ENCODE results near the gene PRKCA.

DNA sequence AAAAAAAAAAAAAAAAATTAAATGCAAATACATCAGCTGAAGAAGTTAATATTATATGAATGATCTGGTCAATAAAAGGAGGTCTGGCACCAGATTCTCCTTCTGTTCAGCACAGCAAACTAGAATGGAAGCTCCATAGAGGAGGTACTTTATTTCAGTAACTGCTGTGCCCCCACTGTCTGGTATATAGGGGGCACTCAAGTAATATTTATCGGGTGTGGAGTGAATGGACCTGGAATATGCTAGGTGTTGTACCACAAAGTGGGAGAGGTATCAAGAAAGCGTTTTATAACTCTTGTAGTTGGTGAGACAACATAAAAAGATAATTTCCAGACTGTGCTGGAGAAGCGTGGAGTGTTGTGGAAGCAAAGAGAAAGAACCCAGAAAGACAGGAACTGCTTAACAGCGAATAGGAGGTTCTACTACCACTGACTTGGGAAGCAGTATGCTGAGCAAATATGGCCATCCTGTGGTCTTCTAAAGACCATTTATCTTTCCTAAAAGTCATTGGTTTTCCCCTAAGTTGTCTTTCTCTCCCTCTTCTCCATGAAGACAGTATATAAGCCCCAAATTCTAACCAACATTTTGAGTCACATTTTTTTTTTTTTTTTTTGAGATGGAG, 12.2 kb upstream of the PRKCA start:
- no peak for TF ChIP-seq POLR2A (IDR thresholded peaks at IDR 0.05)
- TF ChIP-seq, protein P1, sequence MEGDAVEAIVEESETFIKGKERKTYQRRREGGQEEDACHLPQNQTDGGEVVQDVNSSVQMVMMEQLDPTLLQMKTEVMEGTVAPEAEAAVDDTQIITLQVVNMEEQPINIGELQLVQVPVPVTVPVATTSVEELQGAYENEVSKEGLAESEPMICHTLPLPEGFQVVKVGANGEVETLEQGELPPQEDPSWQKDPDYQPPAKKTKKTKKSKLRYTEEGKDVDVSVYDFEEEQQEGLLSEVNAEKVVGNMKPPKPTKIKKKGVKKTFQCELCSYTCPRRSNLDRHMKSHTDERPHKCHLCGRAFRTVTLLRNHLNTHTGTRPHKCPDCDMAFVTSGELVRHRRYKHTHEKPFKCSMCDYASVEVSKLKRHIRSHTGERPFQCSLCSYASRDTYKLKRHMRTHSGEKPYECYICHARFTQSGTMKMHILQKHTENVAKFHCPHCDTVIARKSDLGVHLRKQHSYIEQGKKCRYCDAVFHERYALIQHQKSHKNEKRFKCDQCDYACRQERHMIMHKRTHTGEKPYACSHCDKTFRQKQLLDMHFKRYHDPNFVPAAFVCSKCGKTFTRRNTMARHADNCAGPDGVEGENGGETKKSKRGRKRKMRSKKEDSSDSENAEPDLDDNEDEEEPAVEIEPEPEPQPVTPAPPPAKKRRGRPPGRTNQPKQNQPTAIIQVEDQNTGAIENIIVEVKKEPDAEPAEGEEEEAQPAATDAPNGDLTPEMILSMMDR (IDR thresholded peaks at IDR 0.05) = no peak
